HAP-1 (cell line): ENCODE results near the gene DCAF15.

Source experiments
- DNase-seq, 2 experiments: peaks; one replicate each; pipeline ENCODE4 v3.0.0-alpha.2; 2016 to 2020; ENCODE audit warnings: low spot score in 2 of 2
- H3K27me3 ChIP-seq: fragments of 250-450 bp; sonication (Bioruptor Pico); 2 replicates; pipeline ENCODE4 v1.5.1; 2020; ENCODE audit warnings: low read depth, mild to moderate bottlenecking, moderate library complexity
- H3K36me3 ChIP-seq: fragments of 250-450 bp; sonication (Bioruptor Pico); replicated peaks from 2 replicates; pipeline ENCODE4 v1.5.1; 2020; ENCODE audit warnings: mild to moderate bottlenecking
- H3K4me1 ChIP-seq: fragments of 250-450 bp; sonication (Bioruptor Pico); 2 replicates; pipeline ENCODE4 v1.5.1; 2020; ENCODE audit warnings: mild to moderate bottlenecking
- H3K4me3 ChIP-seq: fragments of 250-450 bp; sonication (Bioruptor Pico); 2 replicates; pipeline ENCODE4 v1.5.1; 2020; ENCODE audit warnings: mild to moderate bottlenecking, moderate library complexity
- H3K9me3 ChIP-seq: fragments of 250-450 bp; sonication (Bioruptor Pico); 2 replicates; pipeline ENCODE4 v1.5.1; 2020; ENCODE audit warnings: mild to moderate bottlenecking, moderate library complexity
- in situ Hi-C: fragments of 300-500 bp; cut with MboI; formaldehyde crosslinking; loops from 3 replicates; pipeline ENCODE4 v1.14.3; 2020; ENCODE audit warnings: low sequenced_read_pairs, inconsistent platforms, mixed read lengths

Gene DCAF15

DNA sequence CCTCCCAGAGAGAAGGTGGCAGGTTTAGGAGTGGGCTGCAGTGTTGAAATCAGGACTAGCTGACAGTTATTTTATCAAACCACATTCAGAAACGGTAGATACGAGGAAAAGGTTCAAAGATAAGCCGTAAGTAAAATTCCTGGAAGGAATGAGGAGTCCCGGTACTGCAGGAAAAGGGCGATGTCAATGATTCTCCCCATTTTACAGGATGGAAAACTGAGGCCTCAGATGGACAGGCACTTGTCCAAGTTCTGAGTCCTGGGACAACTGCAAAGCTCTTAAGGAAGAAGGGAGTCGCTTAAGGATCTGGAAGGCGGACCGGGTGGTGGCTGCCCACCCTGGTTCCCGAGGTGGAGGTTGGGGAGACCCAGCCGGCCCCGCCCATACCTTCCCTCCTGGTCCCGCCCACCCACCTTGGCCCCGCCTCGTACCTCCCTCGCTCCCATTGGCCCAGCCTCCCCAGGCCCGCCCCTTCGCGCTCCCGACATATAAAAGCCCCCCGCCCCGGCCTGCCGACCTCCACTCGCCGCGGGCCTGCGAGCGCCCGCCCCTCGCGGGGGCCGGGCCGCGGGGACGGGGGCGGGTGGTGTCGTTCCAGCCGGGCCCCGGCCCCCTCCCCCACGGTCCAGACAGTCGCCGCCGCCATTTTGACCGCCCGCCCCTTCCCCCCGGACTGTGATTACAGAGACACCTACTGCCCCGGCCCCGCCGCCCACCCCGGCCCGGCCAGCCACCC lies 53.2 kb downstream of the DCAF15 start:
- H3K36me3 ChIP-seq = no peaks in the 10 kb centered on the region
- H3K27me3 ChIP-seq = no peaks in the 10 kb centered on the region
- H3K9me3 ChIP-seq = no peaks in the 10 kb centered on the region
- peak; percentile 65 to 95 for DNase-seq
- peak overlapping the region; percentile 67 for H3K4me3 ChIP-seq
- in situ Hi-C loops = loop anchor here (25.0 kb wide), 1 partner anchor 843 kb away; the partner anchor contains the start of genes IER2 and STX10
- H3K4me1 ChIP-seq = peaks cover 7% of the 10 kb centered on the region; the same call in 1 of the 2 replicates

DNA sequence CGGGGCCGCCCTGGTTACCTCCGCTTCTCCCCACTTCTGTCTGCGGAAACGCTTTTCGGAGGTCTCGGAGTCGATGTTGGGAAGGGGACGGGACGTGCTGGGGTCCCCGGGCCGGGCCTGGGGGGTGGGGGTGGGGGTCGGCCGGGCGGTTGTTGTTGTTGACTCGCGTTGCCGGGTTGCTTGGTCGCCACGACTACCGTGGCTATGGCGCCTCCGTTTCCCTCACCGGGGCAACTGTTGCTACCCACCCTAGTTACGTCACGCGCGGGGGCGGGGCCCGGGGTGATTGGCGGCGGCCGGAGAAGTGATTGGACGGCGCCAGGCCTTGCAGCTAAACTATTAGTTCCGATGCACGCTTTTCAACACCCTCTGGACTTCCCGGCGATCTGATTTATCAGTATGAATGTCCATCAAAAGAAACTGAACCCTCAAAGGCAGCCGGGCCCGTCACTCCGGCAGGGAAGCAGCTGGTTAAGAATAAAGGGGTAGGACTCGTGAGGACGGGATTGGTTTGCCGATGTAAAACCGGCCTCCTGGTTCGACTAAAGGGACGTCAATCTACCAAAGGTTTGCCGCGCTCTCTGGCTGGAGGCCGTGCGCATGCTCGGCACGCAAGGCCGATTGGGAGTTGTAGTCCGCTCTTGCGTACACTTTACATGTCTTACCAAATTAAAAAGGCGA lies 53.9 kb downstream of the DCAF15 start, which contains the start of gene RFX1:
Gene RFX1 (minus strand): TSS at position 236 of the 681 bp plus-strand sequence. CDS start 12,477 bp downstream, outside the sequence.
- DNase-seq = peak; percentile 99 to 100
- peak within 1 kb of the TSS; percentile 67 for H3K4me3 ChIP-seq
- in situ Hi-C loops = loop anchor here (25.0 kb wide), 1 partner anchor 844 kb away; the partner anchor contains the start of genes IER2 and STX10
- no peaks in the 10 kb centered on the region for H3K9me3 ChIP-seq
- no peaks in the 10 kb centered on the region for H3K27me3 ChIP-seq
- peaks cover 7% of the 10 kb centered on the region; the same call in 1 of the 2 replicates for H3K4me1 ChIP-seq
- H3K36me3 ChIP-seq = no peaks in the 10 kb centered on the region

DNA sequence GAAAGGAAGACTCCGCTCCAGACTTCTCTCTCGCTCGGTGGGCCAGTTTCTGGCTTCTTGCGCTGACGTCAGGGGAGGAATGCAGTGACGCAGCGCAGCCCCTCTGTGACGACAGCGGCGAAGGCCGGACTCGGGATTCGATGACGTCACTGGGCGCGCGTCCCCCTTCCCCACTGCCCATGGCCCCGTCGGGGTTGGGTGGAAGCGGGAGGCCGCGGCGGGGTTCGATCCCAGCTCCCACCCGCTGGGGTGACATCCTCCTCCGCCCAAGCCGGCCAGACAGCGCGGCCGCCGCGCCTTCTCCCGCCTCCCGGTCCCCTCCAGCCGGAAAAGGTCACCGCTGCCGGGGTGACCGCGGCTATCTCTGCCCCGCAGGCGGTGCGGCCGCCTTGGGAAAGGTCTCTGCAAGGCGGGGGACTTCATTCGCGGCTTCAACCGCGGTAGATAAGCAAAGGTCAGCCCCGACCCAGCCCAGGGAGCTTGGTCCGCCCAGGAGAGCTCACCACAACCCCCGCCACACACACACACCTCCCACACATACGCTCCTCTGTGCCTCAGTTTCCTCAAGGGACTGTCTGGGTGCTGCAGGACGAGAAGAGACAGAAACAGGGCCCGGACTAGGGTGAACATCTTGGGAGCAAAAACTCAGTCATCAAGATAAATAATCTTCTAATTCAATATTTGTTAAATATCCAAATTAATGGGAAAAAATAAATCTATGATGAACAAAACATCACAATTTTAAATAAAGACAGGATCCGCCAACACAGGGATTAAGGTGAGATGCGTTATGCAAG lies 54.7 kb downstream of the DCAF15 start:
- peak in 1 of 2 experiments; percentile 89 for DNase-seq
- no peaks in the 10 kb centered on the region for H3K36me3 ChIP-seq
- no peaks in the 10 kb centered on the region for H3K9me3 ChIP-seq
- peaks cover 7% of the 10 kb centered on the region; the same call in 1 of the 2 replicates for H3K4me1 ChIP-seq
- no peaks in the 10 kb centered on the region for H3K27me3 ChIP-seq
- in situ Hi-C loops = loop anchor here (25.0 kb wide), 1 partner anchor 845 kb away; the partner anchor contains the start of genes IER2 and STX10
- H3K4me3 ChIP-seq = peak overlapping the region; percentile 67
